Stomach (tissue), 4 donors: ENCODE results near the gene P2RX7.

Source experiments
- CTCF ChIP-seq, 7 experiments: fragments of 450-650 bp in 4 of 7; fragments of 200-600 bp in 3 of 7; sonication (generic) in 3 of 7; IDR thresholded peaks; one replicate each; pipeline ENCODE4 v1.5.1; 2016 to 2019; ENCODE audit warnings: antibody characterized with exemption in 7 of 7, control low read depth in 2 of 7, mild to moderate bottlenecking in 1 of 7
- EP300 ChIP-seq: sonication (generic); formaldehyde crosslinking; IDR thresholded peaks from one replicate; pipeline ENCODE4 v1.6.1; 2017; ENCODE audit warnings: antibody characterized with exemption
- POLR2A ChIP-seq, 4 donors: fragments of 450-650 bp; IDR thresholded peaks; one replicate each; pipeline ENCODE4 v1.6.1; 2016; ENCODE audit warnings: antibody characterized with exemption in 4 of 4, control low read depth in 2 of 4, mild to moderate bottlenecking in 1 of 4, moderate library complexity in 1 of 4

- no peak for TF ChIP-seq POLR2A (IDR thresholded peaks at IDR 0.05)
- no peak for TF ChIP-seq EP300
- no peak for TF ChIP-seq CTCF (IDR thresholded peaks at IDR 0.05)
Observed at GRCh38 chr12:121112496-121112895, 20.2 kb upstream of the P2RX7 start.
